GM19463 (cell line): ENCODE data around the gene POLD2.

Experiments
- ATAC-seq: cut with Tn5 transposase; IDR thresholded peaks from one replicate; pipeline ENCODE4 v1.9.1; 2021; ENCODE audit warnings: mild to moderate bottlenecking, moderate library complexity; ENCODE audit not compliant: unreplicated experiment

POLD2 gene

GRCh38 chr7:44114586-44115310 is 8.6 kb downstream of the POLD2 start:
- no peak for ATAC-seq

- no peak for ATAC-seq
These were observed 9.5 kb downstream of the POLD2 start for GRCh38 chr7:44113764-44114354.

GRCh38 chr7:44112997-44113763 is 10.2 kb downstream of the POLD2 start:
- no peak for ATAC-seq

- no peak for ATAC-seq
These were observed 10.9 kb downstream of the POLD2 start for GRCh38 chr7:44112231-44112996.

GRCh38 chr7:44111761-44112160 is 11.6 kb downstream of the POLD2 start:
- no peak for ATAC-seq

- ATAC-seq = no peak
These were observed 12.4 kb downstream of the POLD2 start for GRCh38 chr7:44110719-44111635.

GRCh38 chr7:44109991-44110390 is 13.4 kb downstream of the POLD2 start:
- no peak for ATAC-seq

- no peak for ATAC-seq
These were observed 14.3 kb downstream of the POLD2 start for GRCh38 chr7:44108768-44109750.

GRCh38 chr7:44107961-44108767 is 15.2 kb downstream of the POLD2 start:
- ATAC-seq = no peak

GRCh38 chr7:44107116-44107960 is 16.0 kb downstream of the POLD2 start:
- ATAC-seq = no peak

- no peak for ATAC-seq
These were observed 16.9 kb downstream of the POLD2 start for GRCh38 chr7:44106311-44107065.

GRCh38 chr7:44105832-44106231 is 17.5 kb downstream of the POLD2 start:
- no peak for ATAC-seq

- ATAC-seq = no peak
These were observed 18.2 kb downstream of the POLD2 start for GRCh38 chr7:44104860-44105771.

- no peak for ATAC-seq
These were observed 19.2 kb downstream of the POLD2 start, which contains the start of gene AEBP1 for GRCh38 chr7:44103923-44104859. Gene AEBP1, plus strand, starts transcription at chr7:44104345. Its CDS starts 321 bp downstream, at chr7:44104666.
